SK-N-SH (cell line): ENCODE data around the gene CYFIP2. TPM values are rescaled to one million over a fixed set of nuclear protein-coding genes. Genes with fewer than 3 reads are reported as not detected.

ENCODE experiments used
- CTCF ChIA-PET: fragments of 300-600, 350-600 bp; formaldehyde crosslinking; extraction: SDS; loops from one replicate; lab custom pipeline; 2021; lab: Yijun Ruan, JAX
- POLR2A ChIA-PET: fragments of 350-600 bp; sonication (Branson Sonifier 250); formaldehyde crosslinking; extraction: SDS; loops from one replicate; lab custom pipeline; 2020; ENCODE audit warnings: antibody characterized with exemption, inconsistent platforms; lab: Yijun Ruan, JAX
- DNase-seq: peaks from one replicate; pipeline ENCODE4 v3.0.0; 2012
- H2AFZ ChIP-seq: fragments of 200-600 bp; sonication (generic); 2 replicates; pipeline ENCODE4 v1.8.1; 2016; ENCODE audit warnings: antibody characterized with exemption, mild to moderate bottlenecking, low read depth
- H3F3A ChIP-seq: fragments of 200-600 bp; sonication (generic); replicated peaks from 2 replicates; pipeline ENCODE3; 2016; ENCODE audit warnings: antibody characterized with exemption, mild to moderate bottlenecking; ENCODE audit not compliant: insufficient read depth
- H3K27ac ChIP-seq, 2 experiments: fragments of 200-500 bp in 1 of 2; fragments of 200-600 bp in 1 of 2; sonication (Bioruptor generic) in 1 of 2; sonication (generic), shearing (Covaris generic) in 1 of 2; 2 replicates each; pipeline versions ENCODE4 v1.5.1 to v1.6.1; 2014 to 2016; ENCODE audit warnings: low read depth in 2 of 2, inconsistent platforms in 1 of 2, low read length in 1 of 2, mild to moderate bottlenecking in 1 of 2, mixed read lengths in 1 of 2
- H3K27me3 ChIP-seq: fragments of 200-600 bp; sonication (generic), shearing (Covaris generic); 2 replicates; pipeline ENCODE4 v1.6.1; 2016; ENCODE audit warnings: mixed run types; ENCODE audit not compliant: insufficient read depth
- H3K36me3 ChIP-seq, 2 experiments: fragments of 200-500 bp in 1 of 2; fragments of 200-600 bp in 1 of 2; sonication (Bioruptor generic) in 1 of 2; sonication (generic) in 1 of 2; replicated peaks in 1 of 2; 2 replicates each; pipeline versions ENCODE3 to v1.5.1; 2014 to 2016; ENCODE audit warnings: low read length in 1 of 2, mild to moderate bottlenecking in 1 of 2; ENCODE audit not compliant: insufficient read depth in 2 of 2, control insufficient read depth in 1 of 2
- H3K4me1 ChIP-seq, 2 experiments: fragments of 200-500 bp in 1 of 2; fragments of 200-600 bp in 1 of 2; sonication (Bioruptor generic) in 1 of 2; sonication (generic), shearing (Covaris generic) in 1 of 2; 2 replicates each; pipeline versions ENCODE4 v1.5.1 to v1.6.1; 2014 to 2016; ENCODE audit warnings: low read depth in 1 of 2, low read length in 1 of 2, mixed run types in 1 of 2; ENCODE audit not compliant: insufficient read depth in 2 of 2, control insufficient read depth in 1 of 2
- H3K4me2 ChIP-seq: fragments of 200-600 bp; sonication (generic), shearing (Covaris generic); 2 replicates; pipeline ENCODE4 v1.6.1; 2017; ENCODE audit warnings: mixed run types
- H3K4me3 ChIP-seq, 2 experiments: fragments of 200-500 bp in 1 of 2; fragments of 200-600 bp in 1 of 2; sonication (Bioruptor generic) in 1 of 2; sonication (generic), shearing (Covaris generic) in 1 of 2; 2 replicates each; pipeline versions ENCODE4 v1.5.1 to v1.8.1; 2014 to 2016; ENCODE audit warnings: low read depth in 2 of 2, inconsistent platforms in 1 of 2, low read length in 1 of 2, mild to moderate bottlenecking in 1 of 2, mixed read lengths in 1 of 2, moderate library complexity in 1 of 2
- H3K79me2 ChIP-seq: fragments of 200-600 bp; sonication (generic); 2 replicates; pipeline ENCODE4 v1.8.1; 2017; ENCODE audit warnings: mild to moderate bottlenecking; ENCODE audit not compliant: insufficient read depth
- H3K9ac ChIP-seq: fragments of 200-600 bp; sonication (generic); 2 replicates; pipeline ENCODE4 v1.6.1; 2017; ENCODE audit warnings: mixed run types
- H3K9me2 ChIP-seq: fragments of 200-600 bp; sonication (generic); 2 replicates; pipeline ENCODE4 v1.6.1; 2017; ENCODE audit warnings: mixed run types
- H3K9me3 ChIP-seq: fragments of 200-600 bp; sonication (generic); 2 replicates; pipeline ENCODE4 v1.6.1; 2017; ENCODE audit warnings: mixed run types, mild to moderate bottlenecking, moderate library complexity
- H4K20me1 ChIP-seq: fragments of 200-600 bp; sonication (generic); 2 replicates; pipeline ENCODE4 v1.6.1; 2017; ENCODE audit warnings: mild to moderate bottlenecking, mixed run types; ENCODE audit not compliant: insufficient read depth
- EP300 ChIP-seq, 2 experiments: IDR thresholded peaks; 2 replicates each; pipeline versions ENCODE4 v1.4.0 to v1.6.1; 2012; ENCODE audit warnings: borderline replicate concordance in 1 of 2, low read depth in 1 of 2, low read length in 1 of 2
- EZH2phosphoT487 ChIP-seq: fragments of 200-600 bp; sonication (generic); IDR thresholded peaks from 2 replicates; pipeline ENCODE4 v1.6.1; 2017; ENCODE audit warnings: low read depth, mixed run types, mild to moderate bottlenecking, antibody characterized with exemption, moderate library complexity, borderline replicate concordance
- FOXJ3 ChIP-seq: sonication (generic); formaldehyde crosslinking; IDR thresholded peaks from 2 replicates; pipeline ENCODE4 v1.5.1; 2020; ENCODE audit warnings: mild to moderate bottlenecking, missing genetic modification reagents
- GABPA ChIP-seq: IDR thresholded peaks from 2 replicates; pipeline ENCODE4 v1.4.0; 2012; ENCODE audit warnings: low read depth, mild to moderate bottlenecking
- JUND ChIP-seq: IDR thresholded peaks from 2 replicates; pipeline ENCODE4 v1.4.0; 2012
- MEF2A ChIP-seq: IDR thresholded peaks from 2 replicates; pipeline ENCODE4 v1.4.0; 2012; ENCODE audit warnings: low read depth, borderline replicate concordance
- REST ChIP-seq: IDR thresholded peaks from 2 replicates; pipeline ENCODE4 v1.6.1; 2012; ENCODE audit warnings: mild to moderate bottlenecking, low read depth, low read length, moderate library complexity
- SIN3A ChIP-seq: IDR thresholded peaks from 2 replicates; pipeline ENCODE4 v1.6.1; 2012; ENCODE audit warnings: low read depth, mild to moderate bottlenecking, low read length, moderate library complexity, borderline replicate concordance
- TEAD4 ChIP-seq: IDR thresholded peaks from 2 replicates; pipeline ENCODE4 v1.4.0; 2012; ENCODE audit warnings: mild to moderate bottlenecking, borderline replicate concordance; ENCODE audit not compliant: insufficient read depth
- USF1 ChIP-seq: IDR thresholded peaks from 2 replicates; pipeline ENCODE4 v1.4.0; 2012; ENCODE audit warnings: low read depth, borderline replicate concordance
- YY1 ChIP-seq: IDR thresholded peaks from 2 replicates; pipeline ENCODE4 v1.4.0; 2012; ENCODE audit warnings: low read depth, mild to moderate bottlenecking
- WGBS: methylation state at CpG from one replicate; pipeline ENCODE4 v1.1.6; 2017; ENCODE audit warnings: low lambda C conversion rate; 5-methylcytosine and 5-hydroxymethylcytosine counted together
- polyA plus RNA-seq, 3 experiments: library from polyadenylated mRNA; depleted of rRNA; stranded (reverse); fragments of >200 nt; gene quantifications; 2 replicates each; pipeline ENCODE4 v1.2.3, GENCODE V29; 2012
- TF ChIP-seq, protein P1 (sequence below): IDR thresholded peaks from 2 replicates; pipeline ENCODE4 v1.4.0; 2012; ENCODE audit warnings: low read depth
- TF ChIP-seq, protein P2 (sequence below): fragments of 150-350 bp; IDR thresholded peaks from 2 replicates; pipeline ENCODE4 v1.6.1; 2016; ENCODE audit warnings: mild to moderate bottlenecking, low read depth, low read length
- TF ChIP-seq, protein P3 (sequence below): fragments of 200-600 bp; sonication (generic); IDR thresholded peaks from 2 replicates; pipeline ENCODE4 v1.6.1; 2017; ENCODE audit warnings: antibody characterized with exemption, mild to moderate bottlenecking, moderate library complexity

CYFIP2 gene
- polyA plus RNA-seq, 1 of the 3 experiments (the other 2 are of a cell fraction), result 20.1 TPM

GRCh38 chr5:157326440-157327005 lies 60.6 kb downstream of the CYFIP2 start:
- no peak for DNase-seq
- Histone ChIP-seq H3K4me1 (no peaks in the 10 kb centered on the region; a peak in 1 of 4 replicates), H3K4me3 (no peak overlapping the region), H4K20me1 (no peaks in the 10 kb centered on the region), H3K4me2 (no peak overlapping the region), H3K79me2 (no peaks in the 10 kb centered on the region), H3K9me3 (no peaks in the 10 kb centered on the region), H3K36me3 (peaks cover 0 to 40% of the 10 kb centered on the region in 2 experiments), H3K27ac (no peak overlapping the region), H2AFZ (no peak overlapping the region), H3K9me2 (no peaks in the 10 kb centered on the region), H3K9ac (no peak overlapping the region), H3K27me3 (no peaks in the 10 kb centered on the region), H3F3A (no peaks in the 10 kb centered on the region)
- WGBS, result 88% methylated on average over 7 of the region's 7 CpGs
- ChIA-PET POLR2A (no interaction called here), CTCF (interaction anchor here (0.8 to 8.6 kb wide), 11 partner anchors 8 to 417 kb away, joined by 3 to 102 read pairs (median 10); partner anchors contain the start of gene LSM11)
- no peak for TF ChIP-seq TEAD4
- no peak for TF ChIP-seq MEF2A
- TF ChIP-seq GABPA, result no peak
- no peak for TF ChIP-seq JUND
- TF ChIP-seq EP300 (IDR thresholded peaks at IDR 0.05; ENCODE audit: borderline replicate concordance in 1 of 2, low read depth in 1 of 2, low read length in 1 of 2), result no peak
- TF ChIP-seq SIN3A, result no peak
- TF ChIP-seq, protein P1, sequence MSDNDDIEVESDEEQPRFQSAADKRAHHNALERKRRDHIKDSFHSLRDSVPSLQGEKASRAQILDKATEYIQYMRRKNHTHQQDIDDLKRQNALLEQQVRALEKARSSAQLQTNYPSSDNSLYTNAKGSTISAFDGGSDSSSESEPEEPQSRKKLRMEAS, result no peak
- no peak for TF ChIP-seq YY1

DNA sequence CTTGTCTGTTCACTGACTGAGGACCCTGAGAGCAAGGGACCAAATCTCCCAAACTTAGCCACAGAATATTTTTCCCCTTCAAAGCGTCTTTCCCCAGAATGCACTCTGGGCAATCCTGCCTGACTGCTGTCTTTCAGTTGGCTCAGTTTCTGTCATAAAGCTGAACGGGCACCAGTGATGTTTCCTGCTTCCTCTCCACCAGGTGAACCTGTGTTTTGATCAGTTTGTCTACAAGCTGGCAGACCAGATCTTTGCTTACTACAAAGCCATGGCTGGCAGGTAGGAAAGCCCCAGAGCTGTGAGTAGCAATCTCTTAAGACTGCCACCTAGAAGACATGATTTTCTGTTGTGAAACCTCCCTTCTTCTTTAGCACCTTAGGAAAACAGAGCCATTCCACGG lies 61.8 kb downstream of the CYFIP2 start:
- Histone ChIP-seq H2AFZ (no peak overlapping the region), H3K36me3 (peaks cover 3 to 48% of the 10 kb centered on the region in 2 experiments), H3K4me2 (no peak overlapping the region), H3K27me3 (no peaks in the 10 kb centered on the region), H4K20me1 (no peaks in the 10 kb centered on the region)
- CTCF ChIA-PET, result interaction anchor here (0.6 to 8.6 kb wide), 43 partner anchors 9 to 1805 kb away, joined by 3 to 102 read pairs (median 6); partner anchors contain the start of genes CYFIP2, NIPAL4 and THG1L
- no peak for TF ChIP-seq MEF2A
- TF ChIP-seq USF1, result no peak
- TF ChIP-seq EZH2phosphoT487, result no peak
- no peak for TF ChIP-seq FOXJ3 (CRISPR knock-in tag)
- TF ChIP-seq REST, result no peak
- TF ChIP-seq, protein P2, sequence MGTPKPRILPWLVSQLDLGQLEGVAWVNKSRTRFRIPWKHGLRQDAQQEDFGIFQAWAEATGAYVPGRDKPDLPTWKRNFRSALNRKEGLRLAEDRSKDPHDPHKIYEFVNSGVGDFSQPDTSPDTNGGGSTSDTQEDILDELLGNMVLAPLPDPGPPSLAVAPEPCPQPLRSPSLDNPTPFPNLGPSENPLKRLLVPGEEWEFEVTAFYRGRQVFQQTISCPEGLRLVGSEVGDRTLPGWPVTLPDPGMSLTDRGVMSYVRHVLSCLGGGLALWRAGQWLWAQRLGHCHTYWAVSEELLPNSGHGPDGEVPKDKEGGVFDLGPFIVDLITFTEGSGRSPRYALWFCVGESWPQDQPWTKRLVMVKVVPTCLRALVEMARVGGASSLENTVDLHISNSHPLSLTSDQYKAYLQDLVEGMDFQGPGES, result no peak
- TF ChIP-seq, protein P3, sequence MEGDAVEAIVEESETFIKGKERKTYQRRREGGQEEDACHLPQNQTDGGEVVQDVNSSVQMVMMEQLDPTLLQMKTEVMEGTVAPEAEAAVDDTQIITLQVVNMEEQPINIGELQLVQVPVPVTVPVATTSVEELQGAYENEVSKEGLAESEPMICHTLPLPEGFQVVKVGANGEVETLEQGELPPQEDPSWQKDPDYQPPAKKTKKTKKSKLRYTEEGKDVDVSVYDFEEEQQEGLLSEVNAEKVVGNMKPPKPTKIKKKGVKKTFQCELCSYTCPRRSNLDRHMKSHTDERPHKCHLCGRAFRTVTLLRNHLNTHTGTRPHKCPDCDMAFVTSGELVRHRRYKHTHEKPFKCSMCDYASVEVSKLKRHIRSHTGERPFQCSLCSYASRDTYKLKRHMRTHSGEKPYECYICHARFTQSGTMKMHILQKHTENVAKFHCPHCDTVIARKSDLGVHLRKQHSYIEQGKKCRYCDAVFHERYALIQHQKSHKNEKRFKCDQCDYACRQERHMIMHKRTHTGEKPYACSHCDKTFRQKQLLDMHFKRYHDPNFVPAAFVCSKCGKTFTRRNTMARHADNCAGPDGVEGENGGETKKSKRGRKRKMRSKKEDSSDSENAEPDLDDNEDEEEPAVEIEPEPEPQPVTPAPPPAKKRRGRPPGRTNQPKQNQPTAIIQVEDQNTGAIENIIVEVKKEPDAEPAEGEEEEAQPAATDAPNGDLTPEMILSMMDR, result no peak
- TF ChIP-seq, all 33 proteins: peak for 0
- Histone ChIP-seq H3K79me2 (no peaks in the 10 kb centered on the region), H3K9ac (no peak overlapping the region), H3K27ac (no peak overlapping the region), H3K9me2 (no peaks in the 10 kb centered on the region), H3K9me3 (no peaks in the 10 kb centered on the region), H3F3A (no peaks in the 10 kb centered on the region), H3K4me1 (no peaks in the 10 kb centered on the region; a peak in 1 of 4 replicates), H3K4me3 (no peak overlapping the region)
- WGBS, result 93% methylated on average over 2 of the region's 3 CpGs
- POLR2A ChIA-PET, result no interaction called here
- no peak for DNase-seq
